HG03439 (cell line): ENCODE data around the gene INVS.
"Not testable (repeated sequence)": the region's sequence is repeated elsewhere in the genome, so short reads cannot be mapped to it uniquely, and the experiment has no call there.

Source experiments
- ATAC-seq: cut with Tn5 transposase; IDR thresholded peaks from one replicate; pipeline ENCODE4 v1.9.1; 2021; ENCODE audit warnings: mild to moderate bottlenecking, moderate library complexity; ENCODE audit not compliant: unreplicated experiment

Gene INVS

GRCh38 chr9:100117316-100117715, 18.3 kb downstream of the INVS start:
- no peak for ATAC-seq

- no peak for ATAC-seq
Measured at GRCh38 chr9:100120286-100120685, 21.2 kb downstream of the INVS start.

DNA sequence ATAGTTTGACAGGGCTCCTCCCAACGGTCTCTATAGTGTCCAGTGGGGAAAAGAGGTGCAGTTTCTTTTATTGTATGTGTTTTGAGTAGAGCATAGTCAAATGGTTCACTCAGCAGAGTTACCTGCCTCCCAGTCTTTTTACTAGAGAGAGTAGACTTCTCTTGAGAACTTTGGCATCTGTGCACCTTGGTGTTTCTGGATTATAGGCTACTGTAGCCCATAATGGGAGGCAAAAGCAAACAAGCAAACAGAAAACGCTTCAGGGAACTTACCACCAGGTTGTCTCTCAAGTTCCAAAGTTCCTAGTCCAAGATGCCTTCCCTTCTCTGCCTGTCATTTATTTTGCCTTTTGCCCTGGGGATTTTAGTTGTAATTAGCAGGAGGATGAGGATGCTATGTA, 26.2 kb downstream of the INVS start:
- no peak for ATAC-seq

- ATAC-seq, result no peak
Measured at GRCh38 chr9:100125910-100126309, 26.9 kb downstream of the INVS start.

DNA sequence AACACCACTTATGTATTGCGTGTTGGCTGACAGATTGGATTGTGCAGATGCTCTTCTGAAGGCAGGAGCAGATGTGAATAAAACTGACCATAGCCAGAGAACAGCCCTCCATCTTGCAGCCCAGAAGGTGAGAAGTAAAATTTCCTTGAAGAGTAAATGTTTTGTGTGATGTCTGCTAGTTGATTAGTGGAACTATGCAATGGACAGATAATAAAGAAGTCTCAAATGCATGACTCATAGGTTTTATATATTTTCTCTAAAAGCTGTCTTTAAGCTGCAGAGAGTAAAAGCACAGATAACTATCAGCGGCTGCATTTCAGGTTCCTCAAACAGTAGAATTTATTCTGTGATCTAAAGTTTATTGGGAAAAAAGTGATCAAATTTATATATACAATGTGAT, 27.4 kb downstream of the INVS start:
- no peak for ATAC-seq

GRCh38 chr9:100129772-100130171, 30.7 kb downstream of the INVS start:
- ATAC-seq, result no peak

DNA sequence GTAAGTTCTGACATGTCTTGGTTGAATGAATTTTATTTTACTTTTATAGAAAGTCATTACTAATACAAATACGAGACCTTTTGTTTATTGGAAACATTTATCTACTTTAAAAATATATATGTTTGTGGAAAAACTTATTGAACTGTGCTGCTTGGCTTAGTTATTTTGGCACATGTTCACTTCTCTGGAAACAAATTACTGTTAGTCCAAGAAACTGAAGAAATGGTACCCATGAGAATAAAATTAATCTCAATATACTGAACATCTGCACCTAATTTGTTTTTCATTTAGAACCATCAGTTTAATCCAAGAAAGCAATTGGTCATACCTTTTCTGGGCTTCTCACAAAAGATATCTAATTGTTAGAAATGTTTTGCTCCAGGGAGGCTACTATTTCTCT, 32.2 kb downstream of the INVS start:
- no peak for ATAC-seq

- ATAC-seq, result no peak
Measured at GRCh38 chr9:100131875-100132430, 32.9 kb downstream of the INVS start.

- ATAC-seq, result no peak
Measured at GRCh38 chr9:100134731-100135130, 35.7 kb downstream of the INVS start.

DNA sequence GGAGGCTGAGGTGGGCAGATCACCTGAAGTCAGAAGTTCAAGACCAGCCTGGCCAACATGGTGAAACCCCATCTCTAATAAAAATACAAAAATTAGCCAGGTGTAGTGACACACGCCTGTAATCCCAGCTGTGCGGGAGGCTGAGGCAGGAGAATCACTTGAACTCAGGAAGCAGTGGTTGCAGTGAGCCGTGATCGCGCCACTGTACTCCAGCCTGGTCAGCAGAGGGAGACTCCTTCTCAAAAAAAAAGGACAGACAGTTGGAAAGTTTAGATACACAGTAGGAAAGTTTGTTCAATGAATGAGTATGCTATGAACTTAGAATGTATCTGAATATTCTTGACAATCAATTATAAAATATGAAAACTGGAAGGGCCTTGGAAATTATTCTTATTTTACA, 37.8 kb downstream of the INVS start:
- ATAC-seq, result not testable (repeated sequence)

DNA sequence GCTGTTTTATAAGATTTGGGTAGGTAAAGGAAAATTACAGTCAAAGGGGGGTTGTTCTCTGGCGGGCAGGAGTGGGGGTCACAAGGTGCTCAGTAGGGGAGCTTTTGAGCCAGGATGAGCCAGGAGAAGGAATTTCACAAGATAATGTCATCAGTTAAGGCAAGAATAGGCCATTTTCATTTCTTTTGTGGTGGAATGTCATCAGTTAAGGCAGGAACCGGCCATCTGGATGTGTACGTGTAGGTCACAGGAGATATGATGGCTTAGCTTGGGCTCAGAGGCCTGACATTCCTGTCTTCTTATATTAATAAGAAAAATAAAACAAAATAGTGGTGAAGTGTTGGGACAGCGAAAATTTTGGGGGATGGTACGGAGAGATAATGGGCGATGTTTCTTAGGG, 41.3 kb downstream of the INVS start:
- ATAC-seq, result not testable (repeated sequence)

DNA sequence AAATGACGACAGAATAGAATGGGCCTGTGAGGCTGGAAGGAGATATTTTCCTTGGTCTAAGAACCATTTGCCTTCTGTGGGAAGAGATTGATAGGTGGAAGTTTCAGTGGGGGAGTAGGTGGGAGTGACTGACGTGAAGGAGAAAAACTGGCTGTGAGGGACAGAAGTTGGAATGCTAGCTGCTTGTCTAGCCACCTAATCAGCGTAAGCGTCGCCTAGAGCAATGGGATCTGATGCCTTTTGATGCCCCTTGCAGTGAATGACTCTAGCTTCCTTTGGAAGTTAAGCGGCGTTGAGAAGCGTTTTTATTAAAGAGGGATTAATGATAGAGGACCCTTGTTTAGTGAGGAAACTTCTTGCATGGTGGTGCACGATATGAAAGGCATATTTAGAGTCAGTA, 42.8 kb downstream of the INVS start:
- ATAC-seq, result not testable (repeated sequence)

- not testable (repeated sequence) for ATAC-seq
Measured at GRCh38 chr9:100145167-100145934, 46.3 kb downstream of the INVS start.

DNA sequence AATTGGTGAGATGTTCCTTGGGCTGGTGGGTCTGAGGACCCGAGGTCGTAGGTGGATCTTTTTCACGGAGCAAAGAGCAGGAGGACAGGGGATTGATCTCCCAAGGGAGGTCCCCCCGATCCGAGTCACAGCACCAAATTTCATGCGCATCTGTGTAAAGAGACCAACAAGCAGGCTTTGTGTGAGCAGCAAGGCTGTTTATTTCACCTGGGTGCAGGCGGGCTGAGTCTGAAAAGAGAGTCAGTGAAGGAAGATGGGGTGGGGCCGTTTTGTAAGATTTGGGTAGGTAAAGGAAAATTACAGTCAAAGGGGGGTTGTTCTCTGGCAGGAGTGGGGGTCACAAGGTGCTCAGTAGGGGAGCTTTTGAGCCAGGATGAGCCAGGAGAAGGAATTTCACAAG, 46.9 kb downstream of the INVS start:
- not testable (repeated sequence) for ATAC-seq

GRCh38 chr9:100150214-100150613, 51.2 kb downstream of the INVS start:
- no peak for ATAC-seq

GRCh38 chr9:100160021-100160420, 61.0 kb downstream of the INVS start:
- no peak for ATAC-seq

DNA sequence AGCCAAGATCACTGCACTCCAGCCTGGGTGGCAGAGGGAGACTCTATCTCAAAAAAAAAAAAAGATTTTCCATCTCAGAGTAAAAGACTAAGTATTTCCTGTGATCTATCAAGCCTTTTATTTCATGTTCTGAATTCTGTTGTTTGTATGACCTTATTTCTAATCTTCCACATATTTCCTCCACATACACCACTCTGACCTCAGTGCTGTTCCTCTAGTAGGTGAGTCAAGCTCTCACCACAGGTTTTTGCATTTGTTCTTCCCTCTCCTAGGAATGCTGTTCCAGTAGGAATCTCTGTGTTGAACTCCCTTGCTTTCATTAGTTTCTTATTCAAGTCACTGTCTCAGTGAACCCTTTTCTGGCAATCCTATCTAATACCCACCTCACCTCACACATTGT, 68.1 kb downstream of the INVS start:
- ATAC-seq, result no peak

DNA sequence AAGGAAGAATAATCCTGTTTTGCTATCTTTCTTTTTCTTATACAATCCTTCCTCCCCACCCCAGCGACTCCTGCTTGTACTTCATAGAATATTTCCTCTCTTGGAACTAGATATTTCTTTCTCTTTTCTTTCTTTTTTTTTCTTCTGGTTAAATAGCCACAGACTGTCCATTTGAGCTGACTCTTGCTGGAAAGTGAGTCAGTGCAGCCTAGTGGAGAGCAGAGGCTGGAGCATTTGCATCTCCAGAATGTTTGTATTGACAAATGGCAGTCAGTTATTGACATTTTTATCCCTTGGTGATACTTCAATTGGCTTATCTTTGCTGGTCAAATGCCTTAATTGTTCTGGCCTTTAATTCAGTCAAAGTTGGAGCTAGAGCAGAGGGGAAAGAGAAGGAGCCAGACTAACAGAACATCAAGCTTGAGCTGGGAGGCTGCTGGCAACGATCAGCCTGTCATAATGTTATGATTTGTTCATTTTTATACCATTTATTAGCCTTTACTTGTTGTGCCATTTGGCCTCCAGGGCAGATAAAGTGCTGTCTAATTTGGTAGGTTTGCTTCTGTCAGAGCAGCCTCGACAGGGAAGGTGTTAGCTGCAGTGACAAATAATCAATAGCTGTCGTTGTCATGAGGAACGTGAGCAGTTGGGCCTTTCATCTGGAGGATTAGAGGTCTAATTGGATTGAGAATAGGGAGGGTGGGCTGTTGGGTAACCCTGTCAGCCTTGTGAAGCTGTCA, 69.0 kb downstream of the INVS start:
- no peak for ATAC-seq

GRCh38 chr9:100170085-100170484, 71.0 kb downstream of the INVS start:
- no peak for ATAC-seq

GRCh38 chr9:100170556-100170955, 71.5 kb downstream of the INVS start:
- no peak for ATAC-seq

- ATAC-seq, result no peak
Measured at GRCh38 chr9:100186356-100186755, 87.3 kb downstream of the INVS start.

GRCh38 chr9:100190339-100190738, 91.3 kb downstream of the INVS start:
- no peak for ATAC-seq
